CD8-positive, alpha-beta memory T cell (primary cell): Measurements from ENCODE around the gene ENTPD2. TPM values are rescaled to one million over a fixed set of nuclear protein-coding genes. Genes with fewer than 3 reads are reported as not detected.
"Not testable (repeated sequence)": the region's sequence is repeated elsewhere in the genome, so short reads cannot be mapped to it uniquely, and the experiment has no call there.

Experiments
- CTCF ChIA-PET: fragments of 350-600 bp; sonication (Branson Sonifier 250); formaldehyde crosslinking; loops from one replicate; lab custom pipeline; 2021; ENCODE audit warnings: antibody characterized with exemption; lab: Charles Lee
- POLR2A ChIA-PET: fragments of 350-600 bp; sonication (Branson Sonifier 250); formaldehyde crosslinking; loops from one replicate; lab custom pipeline; 2021; ENCODE audit warnings: antibody characterized with exemption; lab: Charles Lee
- DNase-seq, 5 donors: peaks; one replicate each; pipeline versions ENCODE4 v3.0.0 to v3.0.0-alpha.2; 2020 to 2022; ENCODE audit warnings: mixed read lengths in 1 of 5
- H3K27ac ChIP-seq: one replicate; pipeline ENCODE4 v1.7.0; 2013; ENCODE audit warnings: low read depth, mild to moderate bottlenecking, low read length, moderate library complexity
- H3K27me3 ChIP-seq: 2 replicates; pipeline ENCODE4 v1.7.0; 2013; ENCODE audit warnings: low read length, mild to moderate bottlenecking; ENCODE audit not compliant: insufficient read depth, poor library complexity, severe bottlenecking
- H3K36me3 ChIP-seq: 2 replicates; pipeline ENCODE4 v1.7.0; 2013; ENCODE audit warnings: mild to moderate bottlenecking, low read length, moderate library complexity; ENCODE audit not compliant: insufficient read depth
- H3K4me1 ChIP-seq: 2 replicates; pipeline ENCODE4 v1.7.0; 2013; ENCODE audit warnings: mild to moderate bottlenecking, low read length, moderate library complexity; ENCODE audit not compliant: insufficient read depth
- H3K4me3 ChIP-seq: 2 replicates; pipeline ENCODE4 v1.7.0; 2013; ENCODE audit warnings: mild to moderate bottlenecking, low read length
- H3K9me3 ChIP-seq: 2 replicates; pipeline ENCODE4 v1.7.0; 2013; ENCODE audit warnings: mild to moderate bottlenecking, low read length
- H3K27ac Mint-ChIP-seq, 8 donors: one replicate each; pipeline ENCODE4 v1.8.0; 2020 to 2021; ENCODE audit warnings: mixed read lengths in 8 of 8, mild to moderate bottlenecking in 6 of 8, inconsistent platforms in 3 of 8, moderate library complexity in 3 of 8
- H3K27me3 Mint-ChIP-seq, 2 donors: one replicate each; pipeline ENCODE4 v1.8.0; 2020 to 2021; ENCODE audit warnings: mixed read lengths in 2 of 2, mild to moderate bottlenecking in 1 of 2, moderate library complexity in 1 of 2
- H3K36me3 Mint-ChIP-seq, 3 donors: one replicate each; pipeline ENCODE4 v1.8.0; 2020 to 2021; ENCODE audit warnings: mixed read lengths in 3 of 3, inconsistent platforms in 1 of 3, mild to moderate bottlenecking in 1 of 3
- H3K4me1 Mint-ChIP-seq, 3 donors: one replicate each; pipeline ENCODE4 v1.8.0; 2020 to 2021; ENCODE audit warnings: mixed read lengths in 3 of 3, inconsistent platforms in 1 of 3, mild to moderate bottlenecking in 1 of 3
- H3K4me3 Mint-ChIP-seq, 7 donors: one replicate each; pipeline ENCODE4 v1.8.0; 2020 to 2021; ENCODE audit warnings: mixed read lengths in 7 of 7, mild to moderate bottlenecking in 6 of 7, moderate library complexity in 4 of 7, inconsistent platforms in 2 of 7
- H3K9me3 Mint-ChIP-seq, 5 donors: one replicate each; pipeline ENCODE4 v1.8.0; 2020 to 2022; ENCODE audit warnings: mixed read lengths in 5 of 5, mild to moderate bottlenecking in 3 of 5, moderate library complexity in 2 of 5, inconsistent platforms in 1 of 5
- polyA plus RNA-seq: library from polyadenylated mRNA; unstranded; fragments of 300-500 nt; fragmentation: Illumina TruSeq; gene quantifications from one replicate; pipeline ENCODE4 v1.2.3, GENCODE V29; 2021
- total RNA-seq, 2 experiments: library from RNA; stranded (reverse); gene quantifications; one replicate each; pipeline ENCODE4 v1.2.3, GENCODE V29; 2021

The ENTPD2 gene
- total and polyA plus RNA-seq, 3 experiments from 2014 or later: not detected

DNA sequence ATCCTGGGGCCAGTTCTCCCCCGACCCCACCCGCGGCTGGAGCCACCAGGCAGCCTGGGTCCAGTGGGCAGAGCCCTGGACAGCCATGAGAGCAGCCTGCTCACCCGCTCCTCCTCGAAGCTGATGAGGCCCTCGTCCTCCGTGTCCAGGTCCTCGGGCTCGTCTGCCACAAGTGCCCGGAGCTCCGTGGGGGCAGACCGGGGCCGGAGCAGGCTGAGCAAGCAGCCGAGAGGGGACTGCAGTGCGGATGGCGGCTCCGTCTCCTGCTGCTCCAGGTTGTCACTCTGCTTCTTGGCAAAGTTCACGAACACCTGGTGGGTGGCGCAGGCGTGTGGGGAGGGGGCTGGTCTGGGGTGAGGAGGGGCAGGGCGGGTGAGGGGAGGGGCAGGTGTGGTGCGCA, 45.5 kb downstream of the ENTPD2 start:
- H3K9me3 ChIP-seq: no peaks in the 10 kb centered on the region
- H3K4me3 Mint-ChIP-seq: no peak overlapping the region
- peaks cover 0 to 27% (median 0%) of the 10 kb centered on the region in 3 donors for H3K36me3 Mint-ChIP-seq
- POLR2A ChIA-PET: no interaction called here
- H3K27ac ChIP-seq: no peak overlapping the region
- H3K27me3 Mint-ChIP-seq: no peaks in the 10 kb centered on the region
- H3K4me3 ChIP-seq: no peak overlapping the region
- H3K9me3 Mint-ChIP-seq: no peaks in the 10 kb centered on the region
- H3K4me1 Mint-ChIP-seq: peaks cover 10 to 17% (median 15%) of the 10 kb centered on the region in 3 donors
- H3K27me3 ChIP-seq: no peaks in the 10 kb centered on the region
- no peak for DNase-seq
- H3K27ac Mint-ChIP-seq: no peak overlapping the region
- no peaks in the 10 kb centered on the region for H3K4me1 ChIP-seq
- CTCF ChIA-PET: interaction anchor here (1.7 to 2.1 kb wide), 2 partner anchors 21 to 26 kb away, joined by 6 to 7 read pairs; no protein-coding TSS in a partner anchor
- no peaks in the 10 kb centered on the region for H3K36me3 ChIP-seq

DNA sequence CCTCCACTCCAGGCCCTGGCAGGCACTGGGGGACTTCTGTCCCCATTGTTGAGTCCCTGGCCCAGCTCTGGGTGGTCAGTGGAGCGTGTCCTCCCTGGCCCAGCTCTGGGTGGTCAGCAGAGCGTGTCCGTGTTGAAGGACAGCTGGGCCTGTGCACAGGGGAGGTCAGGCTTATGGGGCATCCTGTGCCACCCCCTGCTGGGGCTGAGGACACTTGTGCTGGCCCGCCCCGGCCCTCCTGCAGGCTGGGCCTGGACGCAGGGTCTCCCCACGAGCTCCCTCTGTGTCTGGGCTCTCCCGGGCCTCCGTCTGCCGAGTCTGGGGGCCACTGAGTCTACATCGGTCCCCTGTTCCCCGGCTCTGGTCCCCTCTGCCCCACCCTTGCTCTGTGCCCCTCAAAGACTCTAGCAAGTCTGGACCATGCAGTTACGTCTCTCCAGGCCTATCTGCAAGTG, 46.0 kb downstream of the ENTPD2 start:
- Mint-ChIP-seq H3K27ac (no peak overlapping the region), H3K9me3 (no peaks in the 10 kb centered on the region), H3K4me3 (no peak overlapping the region), H3K4me1 (peaks cover 10 to 17% (median 15%) of the 10 kb centered on the region in 3 donors), H3K27me3 (no peaks in the 10 kb centered on the region), H3K36me3 (peaks cover 0 to 27% (median 0%) of the 10 kb centered on the region in 3 donors)
- no peak for DNase-seq
- no peaks in the 10 kb centered on the region for H3K4me1 ChIP-seq
- H3K27me3 ChIP-seq: no peaks in the 10 kb centered on the region
- H3K36me3 ChIP-seq: no peaks in the 10 kb centered on the region
- H3K9me3 ChIP-seq: no peaks in the 10 kb centered on the region
- ChIA-PET CTCF (interaction anchor here (1.7 to 2.1 kb wide), 2 partner anchors 21 to 27 kb away, joined by 6 to 7 read pairs; no protein-coding TSS in a partner anchor), POLR2A (no interaction called here)
- no peak overlapping the region for H3K4me3 ChIP-seq
- no peak overlapping the region for H3K27ac ChIP-seq

DNA sequence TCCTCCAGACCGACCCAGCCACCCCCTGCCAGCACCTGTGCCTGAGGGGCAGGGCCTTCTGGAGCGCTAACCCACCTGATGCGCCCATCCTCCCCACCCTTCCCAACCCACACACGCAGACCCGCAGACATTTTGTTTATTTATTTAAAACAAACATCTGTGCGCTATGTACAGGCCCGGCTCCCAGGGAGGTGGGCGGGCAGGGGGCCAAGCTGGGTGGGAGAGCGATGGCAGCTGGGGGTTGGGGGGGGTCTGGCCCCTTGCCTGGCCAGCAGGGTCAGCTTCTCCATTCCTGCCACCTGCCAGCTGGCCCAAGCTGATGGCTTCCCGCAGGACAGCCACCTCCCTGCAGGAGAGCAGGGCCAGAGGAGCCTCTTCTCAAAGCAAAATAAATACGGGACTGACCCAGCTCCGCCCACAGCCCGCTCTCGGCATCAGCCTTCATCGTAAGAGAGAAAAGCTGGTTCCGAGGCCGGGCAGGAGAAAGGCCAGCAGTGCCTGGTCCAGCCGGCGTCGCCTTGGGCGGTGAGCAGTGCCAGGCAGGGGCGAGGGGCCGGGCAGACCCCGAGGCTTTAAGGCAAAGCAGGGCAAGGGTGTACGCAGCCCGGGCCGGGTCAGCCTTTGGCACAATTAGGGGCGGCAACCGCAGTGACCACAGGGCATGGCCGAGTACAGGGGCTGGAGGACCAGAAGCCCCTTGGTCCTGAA, 46.6 kb downstream of the ENTPD2 start:
- no peaks in the 10 kb centered on the region for H3K27me3 ChIP-seq
- POLR2A ChIA-PET: no interaction called here
- Mint-ChIP-seq H3K27ac (no peak overlapping the region), H3K4me3 (no peak overlapping the region), H3K36me3 (peaks cover 0 to 22% (median 0%) of the 10 kb centered on the region in 3 donors), H3K27me3 (no peaks in the 10 kb centered on the region), H3K9me3 (no peaks in the 10 kb centered on the region), H3K4me1 (peaks cover 10 to 17% (median 15%) of the 10 kb centered on the region in 3 donors)
- H3K27ac ChIP-seq: no peak overlapping the region
- H3K4me3 ChIP-seq: no peak overlapping the region
- no peak for DNase-seq
- CTCF ChIA-PET: interaction anchor here (1.7 to 2.1 kb wide), 2 partner anchors 22 to 27 kb away, joined by 6 to 7 read pairs; no protein-coding TSS in a partner anchor
- no peaks in the 10 kb centered on the region for H3K4me1 ChIP-seq
- no peaks in the 10 kb centered on the region for H3K9me3 ChIP-seq
- H3K36me3 ChIP-seq: no peaks in the 10 kb centered on the region

DNA sequence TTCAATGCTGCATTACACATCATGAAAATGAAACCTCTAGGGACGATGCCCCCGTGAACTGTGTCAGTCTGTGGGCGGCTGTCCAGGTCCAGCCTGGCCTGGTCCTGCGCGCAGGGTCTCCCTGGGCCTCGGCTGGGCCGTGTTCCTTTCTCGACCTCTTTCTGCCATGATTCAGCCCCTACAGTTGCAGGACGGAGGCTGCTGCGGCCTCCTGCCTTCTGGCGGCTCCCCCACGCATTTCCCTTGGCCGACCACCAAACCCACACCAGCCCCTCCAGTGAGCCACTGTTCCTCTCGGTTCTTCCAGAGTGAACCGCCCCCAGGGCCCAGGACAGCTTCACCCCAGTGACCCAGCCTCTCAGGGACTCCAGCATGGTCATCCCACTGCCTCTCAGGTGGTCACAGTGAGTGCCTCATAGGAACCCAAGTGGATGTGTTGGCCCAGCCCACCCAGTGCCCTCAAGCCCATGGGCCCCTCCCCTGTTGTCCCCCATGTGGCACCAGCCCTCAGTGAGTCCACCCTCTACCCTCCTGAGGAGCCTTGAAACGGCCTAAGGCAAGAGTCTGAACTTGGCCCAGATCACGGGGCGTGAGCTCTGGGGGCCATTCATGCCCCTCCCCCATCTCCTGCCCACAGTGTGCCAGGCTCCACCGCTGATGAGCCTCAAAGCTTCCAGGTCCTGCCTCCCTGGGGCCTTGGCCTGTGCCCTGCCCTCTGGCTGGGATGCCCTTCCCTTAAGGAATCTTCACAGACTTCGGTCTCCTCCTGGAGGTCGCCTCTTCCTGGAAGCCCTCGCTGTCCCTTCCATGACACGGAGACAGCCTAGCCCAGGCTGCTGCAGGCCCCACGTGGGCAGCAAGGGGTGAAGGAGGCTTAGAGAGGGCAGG, 47.5 kb downstream of the ENTPD2 start:
- Mint-ChIP-seq H3K27ac (peak overlapping the region in 5 of 8 donors; percentile 17 to 90 (median 46)), H3K4me3 (peak overlapping the region in 5 of 7 donors; percentile 19 to 55 (median 28)), H3K4me1 (peaks cover 10 to 17% (median 15%) of the 10 kb centered on the region in 3 donors), H3K9me3 (no peaks in the 10 kb centered on the region), H3K27me3 (no peaks in the 10 kb centered on the region), H3K36me3 (peaks cover 0 to 15% (median 0%) of the 10 kb centered on the region in 3 donors)
- Histone ChIP-seq H3K27me3 (no peaks in the 10 kb centered on the region), H3K36me3 (no peaks in the 10 kb centered on the region), H3K27ac (no peak overlapping the region), H3K4me3 (no peak overlapping the region), H3K4me1 (no peaks in the 10 kb centered on the region), H3K9me3 (no peaks in the 10 kb centered on the region)
- no peak for DNase-seq
- CTCF ChIA-PET: interaction anchor here (1.4 to 3.2 kb wide), 5 partner anchors 10 to 28 kb away, joined by 3 to 14 read pairs (median 6); partner anchors contain the start of genes ABCA2 and CLIC3
- POLR2A ChIA-PET: interaction anchor here (0.6 kb wide), 1 partner anchor 12 kb away, joined by 3 read pairs; no protein-coding TSS in a partner anchor

DNA sequence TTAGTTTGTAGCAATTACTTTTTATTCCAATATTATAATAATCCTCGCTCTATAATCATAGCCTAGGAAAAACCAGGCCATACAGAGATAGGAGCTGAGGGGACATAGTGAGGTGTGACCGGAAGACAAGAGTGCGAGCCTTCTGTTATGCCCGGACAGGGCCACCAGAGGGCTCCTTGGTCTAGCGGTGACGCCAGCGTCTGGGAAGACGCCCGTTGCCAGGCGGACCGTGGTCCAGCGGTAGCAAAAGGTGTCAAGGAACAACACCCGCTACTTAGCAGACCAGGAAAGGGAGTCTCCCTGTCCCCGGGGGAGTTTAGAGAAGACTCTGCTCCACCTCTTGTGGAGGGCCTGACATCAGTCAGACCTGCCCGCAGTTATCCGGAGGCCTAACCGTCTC, 49.6 kb downstream of the ENTPD2 start:
- H3K9me3 ChIP-seq, H3K27ac ChIP-seq, POLR2A ChIA-PET, H3K9me3 Mint-ChIP-seq, H3K36me3 ChIP-seq, DNase-seq, H3K4me3 Mint-ChIP-seq, H3K36me3 Mint-ChIP-seq, H3K27me3 Mint-ChIP-seq, H3K27me3 ChIP-seq, H3K4me3 ChIP-seq: not testable (repeated sequence)
- peaks cover 11% of the 10 kb centered on the region for H3K4me1 ChIP-seq
- CTCF ChIA-PET: interaction anchor here (1.5 to 3.2 kb wide), 4 partner anchors 8 to 56 kb away, joined by 4 to 25 read pairs (median 9); partner anchors contain the start of genes ABCA2 and CLIC3
- Mint-ChIP-seq H3K4me1 (peaks cover 19 to 33% (median 28%) of the 10 kb centered on the region in 3 donors), H3K27ac (peak overlapping the region in 1 of 8 donors; percentile 44)

DNA sequence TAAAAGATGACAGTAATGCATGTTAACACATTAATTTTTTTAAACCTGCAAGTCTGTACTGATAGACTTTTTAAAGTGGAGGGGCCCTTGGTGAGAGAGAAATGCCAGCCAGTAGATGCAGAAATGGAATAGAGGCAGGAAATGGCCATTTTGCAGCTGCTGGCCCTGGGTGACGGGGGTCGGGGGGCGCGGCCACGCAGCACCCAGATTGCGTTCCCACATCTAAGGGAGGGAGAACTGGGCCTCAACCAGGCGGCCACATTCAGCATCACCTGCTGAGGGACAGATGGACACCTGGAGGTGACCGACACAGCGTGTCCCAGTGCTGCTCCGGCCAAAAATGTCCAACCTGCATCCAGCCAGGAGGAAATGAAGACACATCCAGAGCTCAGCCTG, 51.2 kb downstream of the ENTPD2 start:
- Histone ChIP-seq H3K27me3 (no peaks in the 10 kb centered on the region), H3K27ac (no peak overlapping the region), H3K36me3 (no peaks in the 10 kb centered on the region), H3K4me3 (no peak overlapping the region), H3K4me1 (peaks cover 26% of the 10 kb centered on the region), H3K9me3 (no peaks in the 10 kb centered on the region)
- Mint-ChIP-seq H3K4me3 (no peak overlapping the region), H3K27me3 (no peaks in the 10 kb centered on the region), H3K27ac (no peak overlapping the region), H3K36me3 (no peaks in the 10 kb centered on the region), H3K9me3 (no peaks in the 10 kb centered on the region), H3K4me1 (peaks cover 31 to 50% (median 41%) of the 10 kb centered on the region in 3 donors)
- no peak for DNase-seq
- ChIA-PET POLR2A (no interaction called here), CTCF (interaction anchor here (2.4 to 4.0 kb wide), 6 partner anchors 10 to 55 kb away, joined by 5 to 26 read pairs (median 16); partner anchors contain the start of genes ABCA2, FUT7 and PAXX)

DNA sequence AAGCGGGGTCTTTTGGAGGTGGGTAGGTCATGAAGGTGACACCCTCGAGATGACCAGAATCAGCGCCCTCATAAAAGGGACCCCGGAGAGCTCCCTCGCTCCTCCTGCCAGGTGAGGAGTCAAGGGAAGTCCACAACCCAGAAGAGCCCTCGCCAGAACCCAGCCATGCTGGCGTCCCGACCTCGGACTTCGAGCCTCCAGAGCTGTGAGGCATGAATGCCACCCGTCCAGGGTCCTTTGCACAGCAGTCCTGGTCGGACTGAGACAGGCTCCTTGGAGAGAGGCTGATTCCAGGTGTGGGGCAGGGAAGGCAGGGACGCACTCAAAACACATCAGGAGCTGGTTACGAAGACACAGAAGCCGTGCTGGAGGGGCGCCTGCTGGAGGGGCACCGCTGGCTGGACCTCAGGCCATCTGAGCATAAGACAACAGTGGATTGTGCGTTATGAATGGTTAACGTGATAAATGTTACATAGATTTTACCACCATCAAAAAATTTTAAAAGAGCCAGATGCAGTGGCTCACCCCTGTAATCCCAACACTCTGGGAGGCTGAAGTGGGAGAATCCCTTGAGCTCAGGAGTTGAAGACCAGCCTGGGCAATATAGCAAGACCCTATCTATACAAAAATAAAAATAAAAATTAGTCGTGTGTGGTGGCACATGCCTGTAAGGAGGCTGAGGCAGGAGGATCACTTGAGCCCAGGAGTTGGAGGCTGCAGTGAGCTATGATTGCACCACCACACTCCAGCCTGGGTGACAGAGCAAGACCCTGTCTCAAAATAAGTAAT, 51.8 kb downstream of the ENTPD2 start:
- H3K9me3 Mint-ChIP-seq: no peaks in the 10 kb centered on the region
- no peaks in the 10 kb centered on the region for H3K27me3 ChIP-seq
- no peak overlapping the region for H3K27ac Mint-ChIP-seq
- no peaks in the 10 kb centered on the region for H3K36me3 ChIP-seq
- H3K4me1 ChIP-seq: peaks cover 32% of the 10 kb centered on the region
- H3K4me3 Mint-ChIP-seq: no peak overlapping the region
- DNase-seq: no peak
- peaks cover 35 to 55% (median 44%) of the 10 kb centered on the region in 3 donors for H3K4me1 Mint-ChIP-seq
- no peaks in the 10 kb centered on the region for H3K36me3 Mint-ChIP-seq
- no peak overlapping the region for H3K4me3 ChIP-seq
- H3K27ac ChIP-seq: no peak overlapping the region
- H3K9me3 ChIP-seq: no peaks in the 10 kb centered on the region
- H3K27me3 Mint-ChIP-seq: no peaks in the 10 kb centered on the region
- ChIA-PET POLR2A (interaction anchor here (0.6 kb wide), 1 partner anchor 194 kb away, joined by 3 read pairs; no protein-coding TSS in a partner anchor), CTCF (interaction anchor here (2.4 to 4.0 kb wide), 5 partner anchors 9 to 54 kb away, joined by 5 to 26 read pairs (median 18); partner anchors contain the start of genes FUT7 and PAXX)
